Activated CD4-positive, alpha-beta T cell treated with anti-CD3 and anti-CD28 coated beads, Interleukin-2, amount 50 U/mL, for 48 hours (primary cell): ENCODE data around the gene CDKN3.
"Not testable (repeated sequence)": the region's sequence is repeated elsewhere in the genome, so short reads cannot be mapped to it uniquely, and the experiment has no call there.

Experiments
- DNase-seq, 2 experiments: peaks; one replicate each; pipeline ENCODE4 v3.0.0-alpha.2; 2020

The CDKN3 gene

DNA sequence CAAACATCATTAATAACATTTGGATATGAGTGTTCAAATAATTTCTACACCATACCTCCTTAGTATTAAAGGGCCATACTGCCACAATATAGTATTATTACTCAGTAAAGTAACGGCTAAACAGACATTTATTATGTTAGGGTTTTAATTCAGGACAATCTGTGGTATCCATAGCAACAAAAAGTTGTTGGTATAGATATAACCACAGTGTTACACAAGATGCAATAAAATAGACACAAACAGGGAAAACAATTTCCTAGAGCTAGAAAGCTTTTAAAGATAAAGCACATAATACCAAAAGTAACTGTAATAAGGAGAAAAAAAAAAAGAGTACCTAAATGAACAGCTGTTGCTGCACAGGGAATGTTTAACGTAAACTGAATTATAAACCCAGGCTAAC, 28.3 kb downstream of the CDKN3 start:
- DNase-seq = no peak

DNA sequence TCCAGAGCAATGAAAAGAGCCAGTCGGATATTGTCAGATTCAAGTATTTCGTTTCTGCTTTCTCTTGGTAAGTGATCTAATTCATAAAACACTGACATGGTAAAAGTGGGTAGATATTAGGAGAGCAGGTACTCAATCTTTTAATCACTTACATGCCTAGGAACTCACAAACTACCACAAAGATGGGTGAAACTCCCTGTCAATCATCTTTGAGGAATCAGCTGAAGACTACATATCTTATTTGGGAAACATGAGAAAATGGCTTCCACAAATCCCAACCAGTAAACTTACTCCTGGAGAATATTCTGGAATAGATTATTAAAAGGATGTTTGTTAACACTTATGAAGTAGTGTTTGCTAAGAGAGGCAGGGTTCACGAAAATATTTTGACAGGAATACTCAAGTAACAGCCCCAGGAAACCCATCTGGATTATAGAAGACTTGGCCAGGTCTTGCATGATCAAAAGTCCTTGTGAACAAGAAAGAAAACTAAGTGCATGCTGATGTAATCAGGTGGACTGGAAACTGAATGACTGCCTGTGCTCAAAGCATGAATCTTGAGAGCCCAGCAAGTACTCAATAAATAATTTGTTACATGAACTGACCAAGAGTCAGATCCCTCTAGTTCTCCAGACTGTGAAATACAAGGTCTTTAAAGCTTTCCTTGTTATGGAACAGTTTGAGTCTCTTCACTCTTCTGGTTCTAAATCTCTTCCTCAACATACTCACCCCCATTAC, 28.9 kb downstream of the CDKN3 start:
- DNase-seq = no peak

DNA sequence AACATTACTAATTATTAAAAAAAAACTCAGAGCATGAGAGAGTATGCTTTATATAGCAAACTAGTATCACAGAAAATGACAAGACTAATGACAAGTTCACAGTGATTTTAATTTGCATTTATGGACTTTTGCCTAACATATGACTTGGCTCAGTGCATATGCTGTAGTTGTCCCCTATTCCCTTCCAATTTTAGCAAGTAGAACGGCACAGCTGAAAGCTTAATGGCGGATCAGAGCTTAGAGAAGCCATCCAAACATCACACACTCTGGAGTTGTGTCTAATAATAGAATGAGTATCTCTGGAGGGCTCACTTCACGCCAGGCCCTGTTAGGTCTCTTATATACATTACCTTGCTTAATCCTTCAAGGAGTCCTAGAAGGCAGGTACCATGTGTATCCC, 31.1 kb downstream of the CDKN3 start:
- DNase-seq = no peak

DNA sequence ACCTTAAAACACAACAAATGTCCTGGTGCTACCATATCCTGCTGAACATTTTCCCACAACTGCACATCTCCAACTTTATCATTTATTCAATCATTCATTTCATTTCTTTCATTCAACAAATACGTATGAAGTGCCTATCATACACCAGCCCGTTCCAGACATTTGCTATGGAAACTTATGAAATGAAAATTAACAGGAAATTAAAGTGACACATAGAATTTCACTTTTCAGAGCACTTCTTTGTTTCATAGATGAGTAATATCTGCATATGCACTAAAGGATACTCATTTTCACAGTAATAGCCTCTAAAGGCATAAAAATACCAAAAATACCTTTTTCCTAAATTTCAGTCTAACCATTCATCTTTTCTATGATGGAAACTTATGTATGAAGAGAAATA, 31.7 kb downstream of the CDKN3 start:
- DNase-seq = no peak

DNA sequence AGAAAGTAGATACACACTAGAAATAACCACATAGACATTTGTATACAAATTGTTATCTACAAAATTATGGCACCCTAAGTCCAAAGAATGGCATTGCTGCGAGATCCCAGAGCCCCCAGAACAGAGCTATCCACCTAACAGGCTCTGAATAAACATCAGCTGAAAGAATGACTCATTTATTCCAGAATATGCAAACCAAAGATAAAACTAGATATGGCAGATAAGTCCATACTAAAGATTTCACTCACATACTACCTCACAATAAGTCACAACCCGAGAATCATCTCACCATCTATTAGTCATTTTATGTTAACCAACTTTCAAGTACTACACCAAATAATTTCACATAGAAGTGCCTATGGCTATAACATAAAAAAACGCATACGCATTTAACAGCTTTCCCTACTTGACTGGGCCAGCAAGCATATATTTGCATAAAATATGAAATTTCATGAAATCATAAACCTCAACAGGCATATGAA, 38.7 kb downstream of the CDKN3 start:
- peak in 1 of 2 experiments; percentile 18 for DNase-seq

DNA sequence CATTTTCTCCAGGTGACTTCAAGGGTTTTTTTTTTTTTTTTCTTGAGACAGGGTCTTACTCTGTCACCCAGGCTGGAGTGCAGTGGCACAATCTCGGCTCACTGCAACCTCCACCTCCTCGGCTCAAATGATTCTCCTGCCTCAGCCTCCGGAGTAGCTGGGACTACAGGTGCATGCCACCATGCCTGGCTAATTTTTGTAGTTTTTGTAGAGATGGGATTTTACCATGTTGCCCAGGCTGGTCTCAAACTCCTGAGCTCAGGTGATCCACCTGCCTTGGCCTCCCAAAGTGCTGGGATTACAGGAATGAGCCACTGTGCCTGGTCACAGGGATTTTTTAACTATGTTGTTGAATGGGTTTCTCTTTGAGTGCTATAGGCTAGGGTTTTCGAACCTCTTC, 41.1 kb downstream of the CDKN3 start:
- DNase-seq = not testable (repeated sequence)

DNA sequence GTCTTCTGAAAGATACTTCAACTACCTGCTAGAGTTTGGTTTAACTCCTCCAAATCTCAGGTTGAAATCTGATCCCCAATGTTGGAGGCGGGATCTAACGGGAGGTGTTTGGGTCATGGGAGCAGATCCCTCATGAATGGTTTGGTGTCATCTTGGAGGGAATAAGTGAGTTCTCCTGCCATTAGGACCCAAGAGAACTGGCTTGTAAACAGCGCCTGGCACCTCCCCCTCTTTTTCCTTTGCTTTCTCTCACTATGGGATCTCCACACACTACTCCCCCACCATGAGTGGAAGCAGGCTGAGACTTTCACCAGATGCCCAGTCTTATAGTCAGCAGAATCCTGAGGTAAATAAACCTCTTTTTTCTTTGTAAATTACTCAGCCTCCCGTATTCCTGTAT, 41.9 kb downstream of the CDKN3 start:
- DNase-seq = no peak

DNA sequence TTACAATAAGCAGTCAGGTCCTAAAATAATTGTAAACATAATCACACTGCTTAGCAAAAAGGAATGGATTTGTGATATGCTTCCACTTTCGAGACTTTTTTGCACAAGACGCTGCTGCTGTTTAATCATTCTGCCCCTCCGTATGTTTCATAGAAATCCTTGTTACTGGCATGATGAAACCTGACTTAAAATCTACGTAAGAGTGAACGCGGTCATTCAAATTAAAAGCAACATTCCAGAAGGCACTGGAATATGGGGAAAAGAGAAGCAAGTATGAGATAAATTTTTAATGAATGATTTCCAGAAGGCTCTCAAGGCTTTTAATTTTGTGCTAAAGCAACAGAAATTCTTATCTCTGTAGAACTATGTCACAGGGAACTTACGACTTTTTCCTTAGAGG, 43.2 kb downstream of the CDKN3 start:
- DNase-seq = no peak

DNA sequence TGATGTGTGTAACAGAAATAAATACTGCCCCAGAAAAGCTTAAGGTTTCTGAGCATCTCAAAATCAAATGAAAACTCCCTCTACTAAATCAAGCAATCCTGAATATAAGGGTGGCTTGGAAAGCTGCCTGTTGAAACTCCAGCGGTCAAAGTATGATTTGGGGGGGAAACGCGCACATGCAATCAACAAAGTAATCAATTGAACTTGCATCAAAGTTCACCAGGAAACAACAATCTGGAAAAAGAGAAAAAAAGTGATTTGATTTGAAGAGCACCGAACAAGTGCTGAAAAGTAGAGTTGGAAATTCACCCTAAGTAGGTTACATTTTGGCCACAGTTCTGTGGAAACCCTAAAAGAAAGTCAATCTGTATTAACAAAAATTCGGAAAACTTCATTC, 43.7 kb downstream of the CDKN3 start:
- DNase-seq = no peak

DNA sequence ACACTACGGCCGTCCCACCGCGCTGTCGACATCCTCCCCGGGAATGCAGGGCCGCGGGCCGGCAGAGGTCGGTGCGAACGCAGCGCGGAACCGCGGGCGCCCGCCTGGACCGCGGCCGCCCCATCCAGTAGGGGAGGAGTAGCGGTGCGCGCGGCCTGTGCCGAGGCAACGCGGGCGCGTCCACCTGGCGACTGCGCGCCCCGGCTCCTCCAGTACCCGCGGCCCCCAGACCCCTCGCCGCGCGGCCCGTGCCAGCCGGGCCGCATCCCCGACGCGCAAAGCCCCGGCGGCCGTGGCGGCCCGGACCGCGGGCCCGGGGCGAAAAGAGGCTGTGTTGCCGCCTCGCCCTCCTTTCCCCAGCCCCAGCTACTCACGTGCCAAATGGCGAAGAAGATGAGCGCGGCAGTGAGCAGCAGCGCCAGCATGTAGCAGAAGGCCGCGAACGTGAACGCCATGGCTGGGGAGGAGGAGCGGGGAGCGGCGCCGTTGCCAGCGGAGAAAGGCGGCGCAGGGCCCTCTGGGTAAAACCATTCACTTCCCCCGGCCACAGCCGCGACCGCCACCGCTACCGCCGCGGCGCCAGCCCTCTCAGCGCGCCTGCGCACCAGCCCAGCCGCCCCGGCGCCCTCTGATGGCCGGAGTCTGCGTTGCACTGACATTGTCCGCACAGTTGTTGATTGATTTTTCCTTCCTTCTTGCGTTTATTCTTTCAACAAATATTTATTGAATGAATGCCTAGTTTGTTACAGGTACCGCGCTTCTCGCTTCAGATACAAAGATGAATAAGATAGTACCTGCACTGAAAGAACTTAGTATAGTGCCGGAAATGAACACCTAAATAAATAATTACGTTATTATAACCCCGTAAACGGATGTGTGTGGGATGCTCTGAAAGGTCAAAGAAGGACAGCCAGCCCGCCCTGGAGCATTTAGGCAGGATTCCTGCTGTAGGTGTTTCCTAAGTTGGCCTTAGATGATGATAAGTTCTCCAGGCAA, 44.4 kb downstream of the CDKN3 start, which contains the start of gene CNIH1:
CNIH1 (minus strand) TSS at position 502 of the 996 bp plus-strand sequence; CDS start at position 455, 47 bp downstream.
- peak; percentile 93 to 94 for DNase-seq

DNA sequence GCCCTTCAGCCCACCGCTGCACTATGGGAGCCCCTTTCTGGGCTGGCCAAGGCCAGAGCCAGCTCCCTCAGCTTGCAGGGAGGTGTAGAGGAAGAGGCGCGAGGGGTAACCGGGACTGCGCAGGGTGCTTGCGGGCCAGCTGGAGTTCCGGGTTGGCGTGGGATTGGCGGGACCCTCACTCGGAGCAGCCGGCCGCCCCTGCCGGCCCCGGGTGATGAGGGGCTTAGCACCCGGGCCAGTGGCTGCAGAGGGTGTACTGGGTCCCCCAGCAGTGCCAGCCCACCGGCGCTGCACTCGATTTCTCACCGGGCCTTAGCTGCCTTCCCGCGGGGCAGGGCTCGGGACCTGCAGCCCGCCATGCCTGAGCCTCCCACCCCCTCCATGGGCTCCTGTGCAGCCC, 46.2 kb downstream of the CDKN3 start:
- not testable (repeated sequence) for DNase-seq

DNA sequence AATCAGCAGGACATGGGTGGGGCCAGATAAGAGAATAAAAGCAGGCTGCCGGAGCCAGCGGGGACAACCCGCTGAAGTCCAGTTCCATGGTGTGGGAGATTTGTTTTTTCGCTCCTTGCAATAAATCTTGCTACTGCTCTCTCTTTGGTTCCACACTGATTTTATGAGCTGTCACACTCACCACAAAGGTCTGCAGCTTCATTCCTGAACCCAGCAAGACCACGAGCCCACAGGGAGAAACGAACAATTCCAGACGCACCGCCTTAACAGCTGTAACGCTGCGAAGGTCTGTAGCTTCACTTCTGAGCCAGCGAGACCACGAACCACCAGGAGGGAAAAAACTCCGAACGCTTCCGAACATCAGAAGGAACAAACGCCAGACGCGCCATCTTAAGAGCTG, 47.2 kb downstream of the CDKN3 start:
- no peak for DNase-seq

DNA sequence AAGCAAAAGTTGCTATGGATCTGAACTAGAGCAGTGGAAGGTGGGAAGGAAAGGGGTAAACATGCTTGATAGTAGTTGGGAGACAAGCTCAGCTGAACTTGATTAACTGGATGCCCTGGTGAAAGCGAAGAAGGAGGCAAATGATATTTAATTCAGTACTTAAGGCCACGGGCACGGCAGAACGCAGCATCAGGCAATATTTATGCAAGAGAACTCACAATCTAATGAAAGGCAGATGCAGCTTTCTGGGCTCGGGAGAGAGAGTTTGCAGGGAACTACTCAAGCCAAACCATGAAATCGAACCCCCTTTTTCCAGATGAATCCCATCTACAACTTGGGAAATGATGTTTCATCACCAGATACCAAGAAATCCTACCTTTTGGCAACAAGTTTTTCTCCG, 47.9 kb downstream of the CDKN3 start:
- DNase-seq = no peak

DNA sequence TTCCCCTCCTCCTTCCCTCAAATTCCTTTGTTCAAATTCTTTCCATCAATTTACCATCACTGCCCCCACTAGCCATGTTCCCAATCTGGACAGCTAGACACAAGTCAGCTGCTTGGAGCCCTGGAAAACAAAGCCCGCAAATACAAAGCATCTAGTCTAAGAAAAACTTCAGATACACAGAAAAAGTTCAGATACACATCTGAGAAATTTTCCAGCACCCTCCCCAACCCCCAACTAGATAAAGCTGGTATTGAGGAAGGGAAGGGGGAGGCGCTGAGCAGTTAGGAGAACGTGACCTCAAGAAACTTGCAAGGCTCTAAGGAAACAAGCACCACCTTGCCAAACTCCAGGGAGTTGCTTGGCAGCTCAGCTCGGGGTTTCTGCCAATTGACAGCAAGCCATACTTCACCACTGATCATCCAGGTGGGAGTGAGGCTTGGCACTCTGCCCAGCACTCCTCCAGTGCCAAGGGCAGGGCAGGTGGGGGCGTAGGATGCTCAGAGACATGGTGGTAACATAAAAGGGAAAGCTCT, 49.4 kb downstream of the CDKN3 start:
- no peak for DNase-seq

DNA sequence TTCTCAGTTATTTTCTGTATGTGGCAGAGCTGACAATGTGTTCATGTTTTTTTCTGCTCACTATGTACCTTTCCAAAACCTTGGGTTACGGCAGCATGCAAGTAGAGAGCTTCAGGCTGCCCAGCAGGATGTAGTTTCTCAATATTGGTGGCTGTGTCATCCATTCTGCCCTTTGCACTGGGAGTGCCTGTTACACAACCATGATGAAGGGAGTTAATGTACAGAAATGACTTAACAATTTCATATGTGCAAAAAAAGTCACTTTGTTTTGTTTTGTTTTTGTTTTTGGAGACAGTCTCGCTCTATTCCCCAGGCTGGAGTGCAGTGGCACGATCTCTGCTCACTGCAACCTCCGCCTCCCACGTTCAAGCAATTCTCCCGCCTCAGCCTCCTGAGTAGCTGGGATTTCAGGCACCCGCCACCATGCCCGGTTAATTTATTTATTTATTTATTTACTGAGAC, 50.5 kb downstream of the CDKN3 start:
- DNase-seq = no peak

DNA sequence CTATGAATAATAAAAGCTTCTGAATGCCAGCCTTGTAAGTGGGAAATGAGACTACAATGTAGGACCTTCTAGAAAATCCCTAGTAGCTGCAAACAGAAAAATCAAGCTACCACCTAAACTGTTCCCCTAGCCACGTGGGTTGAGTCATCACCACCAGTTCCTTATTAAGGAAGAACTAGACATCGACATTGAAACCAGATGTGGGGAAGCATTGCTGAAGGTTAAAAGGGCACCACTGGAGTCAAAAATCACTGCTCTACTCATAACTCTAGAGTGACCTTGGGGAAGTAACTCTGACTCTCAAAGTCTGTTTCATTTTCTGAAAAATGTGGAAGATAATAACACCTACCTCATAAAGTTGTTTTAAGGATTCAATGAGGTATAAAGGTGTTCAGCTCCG, 53.7 kb downstream of the CDKN3 start:
- peak in 1 of 2 experiments; percentile 15 for DNase-seq

DNA sequence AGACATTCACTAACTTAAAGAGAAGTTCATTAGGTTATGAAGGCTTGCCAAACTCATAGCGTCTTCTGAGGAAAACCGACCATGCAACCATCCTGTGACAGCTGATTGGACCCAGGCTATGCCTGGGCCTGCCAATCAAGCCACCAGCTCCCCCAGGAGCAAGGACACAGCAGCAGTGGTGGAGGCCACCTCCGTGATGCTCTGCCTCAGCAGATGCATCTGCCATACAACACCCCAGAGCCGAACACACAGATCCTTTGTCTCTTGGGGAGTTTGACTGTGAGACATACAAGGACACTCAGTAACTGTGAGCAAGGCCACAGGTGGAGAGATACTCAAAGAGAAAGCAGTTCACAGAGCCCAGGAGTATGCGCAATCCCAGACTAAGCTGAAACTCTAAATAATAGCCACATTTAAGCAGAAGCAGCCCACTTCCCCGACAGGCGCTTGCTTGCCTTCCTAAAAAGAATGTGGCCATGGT, 54.4 kb downstream of the CDKN3 start:
- DNase-seq = no peak

DNA sequence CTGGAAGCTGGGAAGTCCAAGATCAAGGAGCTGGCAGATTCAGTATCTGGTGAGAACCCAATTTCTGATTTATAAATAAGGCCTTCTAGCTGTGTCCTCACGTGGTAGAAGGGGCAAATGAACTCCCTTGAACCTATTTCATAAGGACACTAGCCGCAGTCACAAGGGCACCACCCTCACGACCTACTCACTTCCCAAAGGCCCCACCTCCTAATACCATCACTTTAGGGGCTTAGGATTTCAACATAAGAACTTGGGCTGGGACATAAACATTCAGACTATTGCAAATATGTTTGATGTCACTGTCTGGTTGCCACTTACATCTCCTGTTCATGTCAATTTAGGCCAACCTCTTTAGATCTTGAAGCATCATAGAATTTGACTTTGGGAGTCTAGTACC, 55.2 kb downstream of the CDKN3 start:
- DNase-seq = no peak

DNA sequence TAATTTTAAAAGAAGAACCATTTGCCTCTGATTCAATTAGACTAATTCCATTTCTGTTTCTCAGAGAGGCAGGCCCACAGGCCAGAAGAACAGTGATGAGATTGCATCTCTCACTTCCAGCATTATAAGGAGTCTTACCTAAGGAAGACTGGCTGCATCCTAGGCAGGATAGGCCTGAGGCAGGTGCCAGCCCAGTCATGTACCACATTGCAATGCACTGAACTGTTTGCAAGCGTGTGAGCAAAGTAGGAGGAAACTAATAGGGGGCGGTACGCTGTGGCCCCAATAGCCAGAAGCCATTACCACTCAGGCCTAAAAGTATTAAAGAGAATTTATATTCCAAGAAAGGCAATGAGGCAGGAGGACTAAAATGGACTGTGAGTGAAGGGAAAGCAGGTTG, 56.4 kb downstream of the CDKN3 start:
- no peak for DNase-seq

DNA sequence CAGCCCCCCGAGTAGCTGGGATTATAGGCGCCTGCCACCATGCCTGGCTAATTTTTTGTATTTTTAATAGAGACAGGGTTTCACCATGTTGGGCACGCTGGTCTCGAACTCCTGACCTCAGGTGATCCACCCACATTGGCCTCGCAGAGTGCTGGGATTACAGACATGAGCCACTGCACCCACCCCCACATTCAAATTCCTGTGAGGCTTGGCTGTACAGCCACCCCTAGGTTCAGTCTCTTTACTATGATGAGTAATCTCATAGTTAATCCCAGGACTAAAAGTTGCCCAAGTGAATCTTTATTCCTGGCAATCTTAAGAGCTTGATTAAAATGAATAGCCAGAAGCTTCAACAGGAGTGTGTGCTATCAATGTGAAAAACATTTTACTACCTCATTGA, 57.2 kb downstream of the CDKN3 start:
- not testable (repeated sequence) for DNase-seq

DNA sequence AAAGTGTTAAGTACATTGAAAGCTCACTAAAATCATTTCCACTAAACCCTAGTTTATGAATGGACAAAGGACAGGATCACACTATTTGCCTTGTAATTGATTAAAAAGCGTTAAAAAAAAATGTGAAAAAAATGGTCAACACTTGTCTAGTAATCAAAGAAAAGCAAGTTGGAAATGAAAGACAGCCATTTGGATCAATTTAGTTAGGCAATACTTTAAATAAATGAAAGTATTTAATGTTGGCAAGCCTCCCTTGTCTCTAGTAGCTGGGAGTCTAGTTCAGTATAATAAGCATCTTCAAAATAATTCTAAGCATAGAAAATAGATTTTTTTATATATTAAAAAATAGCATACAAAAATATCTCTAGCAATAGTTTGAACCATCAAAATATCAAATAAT, 58.6 kb downstream of the CDKN3 start:
- DNase-seq = no peak

DNA sequence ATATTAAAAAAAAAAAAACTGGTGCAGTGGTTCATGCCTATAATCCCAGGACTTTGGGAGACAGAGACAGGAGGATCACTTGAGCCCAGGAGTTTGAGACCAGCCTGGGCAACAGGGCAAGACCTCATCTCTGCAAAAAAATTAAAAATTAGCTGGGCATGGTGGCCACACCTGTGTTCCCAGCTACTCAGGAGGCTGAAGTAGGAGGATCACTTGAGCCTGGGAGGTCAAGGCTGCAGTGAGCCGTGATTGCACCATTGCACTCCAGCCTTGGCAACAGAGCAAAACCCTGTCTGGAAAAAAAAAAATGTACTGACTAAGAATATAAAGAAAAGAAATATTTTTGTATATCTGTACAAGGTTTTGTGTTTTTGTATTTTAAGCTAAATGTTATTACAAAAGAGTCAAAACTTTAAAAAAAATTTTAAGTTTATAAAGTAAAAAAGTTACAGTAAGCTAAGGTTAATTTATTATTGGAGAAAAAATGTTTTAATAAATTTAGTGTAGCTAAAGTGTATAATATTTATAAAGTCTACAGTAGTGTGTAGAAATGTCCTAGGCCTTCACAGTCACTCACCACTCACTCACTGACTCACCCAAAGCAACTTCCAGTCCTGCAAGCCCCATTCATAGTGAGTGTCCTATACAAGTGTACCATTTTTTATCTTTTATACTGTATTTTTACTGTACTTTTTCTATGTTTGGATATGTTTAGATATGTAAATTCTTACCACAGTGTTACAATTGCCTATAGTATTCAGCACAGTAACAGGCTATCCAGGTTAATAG, 60.2 kb downstream of the CDKN3 start:
- DNase-seq = not testable (repeated sequence)
